ENCODE measurements around the gene PTPRG.

GRCh38 chr3:62168356-62168755 is 607.0 kb downstream of the PTPRG start:
- TF ChIP-seq, protein P1, sequence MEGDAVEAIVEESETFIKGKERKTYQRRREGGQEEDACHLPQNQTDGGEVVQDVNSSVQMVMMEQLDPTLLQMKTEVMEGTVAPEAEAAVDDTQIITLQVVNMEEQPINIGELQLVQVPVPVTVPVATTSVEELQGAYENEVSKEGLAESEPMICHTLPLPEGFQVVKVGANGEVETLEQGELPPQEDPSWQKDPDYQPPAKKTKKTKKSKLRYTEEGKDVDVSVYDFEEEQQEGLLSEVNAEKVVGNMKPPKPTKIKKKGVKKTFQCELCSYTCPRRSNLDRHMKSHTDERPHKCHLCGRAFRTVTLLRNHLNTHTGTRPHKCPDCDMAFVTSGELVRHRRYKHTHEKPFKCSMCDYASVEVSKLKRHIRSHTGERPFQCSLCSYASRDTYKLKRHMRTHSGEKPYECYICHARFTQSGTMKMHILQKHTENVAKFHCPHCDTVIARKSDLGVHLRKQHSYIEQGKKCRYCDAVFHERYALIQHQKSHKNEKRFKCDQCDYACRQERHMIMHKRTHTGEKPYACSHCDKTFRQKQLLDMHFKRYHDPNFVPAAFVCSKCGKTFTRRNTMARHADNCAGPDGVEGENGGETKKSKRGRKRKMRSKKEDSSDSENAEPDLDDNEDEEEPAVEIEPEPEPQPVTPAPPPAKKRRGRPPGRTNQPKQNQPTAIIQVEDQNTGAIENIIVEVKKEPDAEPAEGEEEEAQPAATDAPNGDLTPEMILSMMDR (IDR thresholded peaks at IDR 0.05; ENCODE audit: poor library complexity): no peak
- no peak for TF ChIP-seq EZH2 (IDR thresholded peaks at IDR 0.05; ENCODE audit: borderline replicate concordance)
